Lower leg skin (tissue), 3 donors: ENCODE measurements around the gene POTEI.
"Not testable (repeated sequence)": the region's sequence is repeated elsewhere in the genome, so short reads cannot be mapped to it uniquely, and the experiment has no call there.

ENCODE experiments used
- CTCF ChIP-seq, 3 donors: fragments of 450-650 bp; IDR thresholded peaks; one replicate each; pipeline ENCODE4 v1.5.1; 2016; ENCODE audit warnings: antibody characterized with exemption in 3 of 3, mild to moderate bottlenecking in 3 of 3, moderate library complexity in 2 of 3
- POLR2A ChIP-seq, 2 donors: fragments of 450-650 bp; IDR thresholded peaks; one replicate each; pipeline ENCODE4 v1.6.1; 2016 to 2017; ENCODE audit warnings: antibody characterized with exemption in 2 of 2, mild to moderate bottlenecking in 1 of 2, moderate library complexity in 1 of 2

GRCh38 chr2:130549475-130549874 is 40.3 kb upstream of the POTEI start:
- TF ChIP-seq POLR2A, CTCF (IDR thresholded peaks at IDR 0.05): not testable (repeated sequence)
